ENCODE data around the gene GUCY2D.

DNA sequence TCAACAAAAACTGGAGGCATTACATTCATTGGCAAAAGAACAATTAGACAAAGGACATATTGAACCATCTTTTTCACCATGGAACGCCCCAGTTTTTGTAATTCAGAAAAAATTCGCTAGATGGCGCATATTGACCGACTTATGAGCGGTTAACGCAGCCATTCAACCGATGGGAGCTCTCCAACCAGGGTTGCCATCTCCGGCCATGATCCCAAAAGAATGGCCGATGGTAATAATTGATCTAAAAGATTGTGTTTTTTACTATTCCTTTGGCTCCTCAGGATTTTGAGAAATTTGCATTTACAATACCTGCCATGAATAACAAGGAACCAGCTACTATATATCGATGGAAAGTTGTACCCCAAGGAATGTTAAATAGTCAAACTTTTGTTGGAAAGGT, 57.9 kb downstream of the GUCY2D start:
- TF ChIP-seq, protein P1, sequence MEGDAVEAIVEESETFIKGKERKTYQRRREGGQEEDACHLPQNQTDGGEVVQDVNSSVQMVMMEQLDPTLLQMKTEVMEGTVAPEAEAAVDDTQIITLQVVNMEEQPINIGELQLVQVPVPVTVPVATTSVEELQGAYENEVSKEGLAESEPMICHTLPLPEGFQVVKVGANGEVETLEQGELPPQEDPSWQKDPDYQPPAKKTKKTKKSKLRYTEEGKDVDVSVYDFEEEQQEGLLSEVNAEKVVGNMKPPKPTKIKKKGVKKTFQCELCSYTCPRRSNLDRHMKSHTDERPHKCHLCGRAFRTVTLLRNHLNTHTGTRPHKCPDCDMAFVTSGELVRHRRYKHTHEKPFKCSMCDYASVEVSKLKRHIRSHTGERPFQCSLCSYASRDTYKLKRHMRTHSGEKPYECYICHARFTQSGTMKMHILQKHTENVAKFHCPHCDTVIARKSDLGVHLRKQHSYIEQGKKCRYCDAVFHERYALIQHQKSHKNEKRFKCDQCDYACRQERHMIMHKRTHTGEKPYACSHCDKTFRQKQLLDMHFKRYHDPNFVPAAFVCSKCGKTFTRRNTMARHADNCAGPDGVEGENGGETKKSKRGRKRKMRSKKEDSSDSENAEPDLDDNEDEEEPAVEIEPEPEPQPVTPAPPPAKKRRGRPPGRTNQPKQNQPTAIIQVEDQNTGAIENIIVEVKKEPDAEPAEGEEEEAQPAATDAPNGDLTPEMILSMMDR (conservative IDR thresholded peaks at IDR 0.05; ENCODE audit: low read depth in 2 of 2) = peak; percentile 81 to 82
- TF ChIP-seq POLR2AphosphoS5 (IDR thresholded peaks at IDR 0.05; ENCODE audit: low read depth) = no peak

All from GM23338 (cell line).